HG02798 (cell line): ENCODE data around the gene SLC4A7.
"Not testable (repeated sequence)": the region's sequence is repeated elsewhere in the genome, so short reads cannot be mapped to it uniquely, and the experiment has no call there.

Experiments used
- ATAC-seq: cut with Tn5 transposase; IDR thresholded peaks from one replicate; pipeline ENCODE4 v1.9.1; 2021; ENCODE audit warnings: mild to moderate bottlenecking; ENCODE audit not compliant: unreplicated experiment, poor library complexity

The SLC4A7 gene

GRCh38 chr3:27328982-27329762 lies 155.0 kb downstream of the SLC4A7 start:
- ATAC-seq = not testable (repeated sequence)

GRCh38 chr3:27326629-27327545 lies 157.3 kb downstream of the SLC4A7 start:
- no peak for ATAC-seq

- ATAC-seq = no peak
Measured at GRCh38 chr3:27326202-27326601, 158.0 kb downstream of the SLC4A7 start.

GRCh38 chr3:27325419-27325818 lies 158.8 kb downstream of the SLC4A7 start:
- no peak for ATAC-seq

GRCh38 chr3:27324686-27325085 lies 159.5 kb downstream of the SLC4A7 start:
- no peak for ATAC-seq

GRCh38 chr3:27323087-27323570 lies 161.1 kb downstream of the SLC4A7 start:
- ATAC-seq = no peak
